Central memory CD8-positive, alpha-beta T cell (primary cell): ENCODE data around the gene RAB24.
A peak's percentile ranks its signal among the peaks of the same experiment; 100 is the strongest.
"Not testable (repeated sequence)": the region's sequence is repeated elsewhere in the genome, so short reads cannot be mapped to it uniquely, and the experiment has no call there.

ENCODE experiments used
- ATAC-seq: fragments of 150-1000 bp; cut with Tn5 transposase; replicated peaks from 2 replicates; pipeline ENCODE4 v1.10.0; 2022; ENCODE audit warnings: mild to moderate bottlenecking, moderate FRiP score, moderate number of reproducible peaks; ENCODE audit not compliant: poor library complexity, severe bottlenecking; ENCODE audit errors: extremely low read depth
- DNase-seq, 2 donors: peaks; one replicate each; pipeline ENCODE4 v3.0.0; 2021; ENCODE audit warnings: low spot score in 2 of 2
- H3K27ac Mint-ChIP-seq: one replicate; pipeline ENCODE4 v1.8.0; 2022; ENCODE audit warnings: low read depth, mild to moderate bottlenecking, moderate library complexity, mixed read lengths
- H3K27me3 Mint-ChIP-seq: one replicate; pipeline ENCODE4 v1.8.0; 2022; ENCODE audit warnings: mixed read lengths
- H3K36me3 Mint-ChIP-seq: one replicate; pipeline ENCODE4 v1.8.0; 2022; ENCODE audit warnings: mild to moderate bottlenecking, moderate library complexity, mixed read lengths; ENCODE audit not compliant: insufficient read depth
- H3K4me1 Mint-ChIP-seq: one replicate; pipeline ENCODE4 v1.8.0; 2022; ENCODE audit warnings: mixed read lengths
- H3K4me3 Mint-ChIP-seq: one replicate; pipeline ENCODE4 v1.8.0; 2022; ENCODE audit warnings: mild to moderate bottlenecking, moderate library complexity, mixed read lengths
- H3K9me3 Mint-ChIP-seq: one replicate; pipeline ENCODE4 v1.8.0; 2022; ENCODE audit warnings: mixed read lengths

RAB24 gene

GRCh38 chr5:177303121-177303924 lies at the start of gene RAB24, which contains the start of gene PRELID1:
TSS of gene RAB24 (minus strand) at chr5:177303719. CDS start at chr5:177303288, 431 bp downstream.
TSS of gene PRELID1 (plus strand) at chr5:177303799. CDS start at chr5:177303986, 187 bp downstream.
- no peaks in the 10 kb centered on the region for H3K9me3 Mint-ChIP-seq
- DNase-seq (peak; percentile 80), ATAC-seq (peak; percentile 70)
- peaks cover 36% of the 10 kb centered on the region for H3K36me3 Mint-ChIP-seq
- no peaks in the 10 kb centered on the region for H3K27me3 Mint-ChIP-seq
- H3K4me3 Mint-ChIP-seq: peak within 1 kb of the TSS; percentile 87
- H3K4me1 Mint-ChIP-seq: peaks cover 75% of the 10 kb centered on the region
- H3K27ac Mint-ChIP-seq: peak within 1 kb of the TSS; percentile 85

GRCh38 chr5:177353093-177353492 lies 49.6 kb upstream of the RAB24 start:
- ATAC-seq (no peak), DNase-seq (no peak)
- no peaks in the 10 kb centered on the region for H3K27me3 Mint-ChIP-seq
- peaks cover 55% of the 10 kb centered on the region for H3K4me1 Mint-ChIP-seq
- H3K9me3 Mint-ChIP-seq: no peaks in the 10 kb centered on the region
- H3K27ac Mint-ChIP-seq: no peak overlapping the region
- H3K4me3 Mint-ChIP-seq: no peak overlapping the region
- H3K36me3 Mint-ChIP-seq: peaks cover 29% of the 10 kb centered on the region

- ATAC-seq (peak; percentile 99), DNase-seq (peak; percentile 82 to 90)
- Mint-ChIP-seq H3K9me3 (no peaks in the 10 kb centered on the region), H3K27me3 (no peaks in the 10 kb centered on the region), H3K27ac (peak within 1 kb of the TSS; percentile 96), H3K4me3 (peak within 1 kb of the TSS; percentile 88), H3K36me3 (peaks cover 21% of the 10 kb centered on the region), H3K4me1 (peaks cover 53% of the 10 kb centered on the region)
These were observed 48.1 kb upstream of the RAB24 start, which contains the start of gene LMAN2 for GRCh38 chr5:177351392-177352329. TSS of gene LMAN2 (minus strand) at chr5:177351668. CDS start at chr5:177351647, 21 bp downstream.

- no peak for ATAC-seq
- peaks cover 22% of the 10 kb centered on the region for H3K36me3 Mint-ChIP-seq
- no peaks in the 10 kb centered on the region for H3K9me3 Mint-ChIP-seq
- H3K27me3 Mint-ChIP-seq: no peaks in the 10 kb centered on the region
- H3K4me1 Mint-ChIP-seq: peaks cover 47% of the 10 kb centered on the region
- H3K4me3 Mint-ChIP-seq: peak overlapping the region; percentile 88
- no peak for DNase-seq
- H3K27ac Mint-ChIP-seq: peak overlapping the region; percentile 96
These were observed 47.4 kb upstream of the RAB24 start for GRCh38 chr5:177350776-177351391.

GRCh38 chr5:177349762-177350161 lies 46.2 kb upstream of the RAB24 start:
- H3K27me3 Mint-ChIP-seq: no peaks in the 10 kb centered on the region
- peak overlapping the region; percentile 39 for H3K27ac Mint-ChIP-seq
- H3K36me3 Mint-ChIP-seq: peaks cover 27% of the 10 kb centered on the region
- peaks cover 35% of the 10 kb centered on the region for H3K4me1 Mint-ChIP-seq
- DNase-seq (no peak), ATAC-seq (no peak)
- peak overlapping the region; percentile 88 for H3K4me3 Mint-ChIP-seq
- no peaks in the 10 kb centered on the region for H3K9me3 Mint-ChIP-seq

GRCh38 chr5:177349362-177349647 lies 45.8 kb upstream of the RAB24 start:
- no peaks in the 10 kb centered on the region for H3K9me3 Mint-ChIP-seq
- peak overlapping the region; percentile 88 for H3K4me3 Mint-ChIP-seq
- DNase-seq: no peak
- no peak for ATAC-seq
- H3K27ac Mint-ChIP-seq: peak overlapping the region; percentile 39
- H3K27me3 Mint-ChIP-seq: no peaks in the 10 kb centered on the region
- peaks cover 25% of the 10 kb centered on the region for H3K36me3 Mint-ChIP-seq
- peaks cover 31% of the 10 kb centered on the region for H3K4me1 Mint-ChIP-seq

GRCh38 chr5:177347699-177348098 lies 44.2 kb upstream of the RAB24 start:
- peaks cover 35% of the 10 kb centered on the region for H3K4me1 Mint-ChIP-seq
- peaks cover 31% of the 10 kb centered on the region for H3K36me3 Mint-ChIP-seq
- H3K9me3 Mint-ChIP-seq: no peaks in the 10 kb centered on the region

GRCh38 chr5:177346820-177347219 lies 43.3 kb upstream of the RAB24 start:
- no peak overlapping the region for H3K4me3 Mint-ChIP-seq
- H3K27ac Mint-ChIP-seq: no peak overlapping the region
- no peak for DNase-seq
- H3K36me3 Mint-ChIP-seq: peaks cover 33% of the 10 kb centered on the region
- H3K9me3 Mint-ChIP-seq: no peaks in the 10 kb centered on the region
- H3K27me3 Mint-ChIP-seq: no peaks in the 10 kb centered on the region
- H3K4me1 Mint-ChIP-seq: peaks cover 35% of the 10 kb centered on the region
- ATAC-seq: no peak

More at GRCh38 chr5:177347699-177348098, 44.2 kb upstream of the RAB24 start:
- H3K4me3 Mint-ChIP-seq: no peak overlapping the region
- no peak for ATAC-seq
- H3K27me3 Mint-ChIP-seq: no peaks in the 10 kb centered on the region
- H3K27ac Mint-ChIP-seq: no peak overlapping the region
- no peak for DNase-seq

- no peak for DNase-seq
- H3K27ac Mint-ChIP-seq: no peak overlapping the region
- H3K4me3 Mint-ChIP-seq: no peak overlapping the region
- H3K4me1 Mint-ChIP-seq: peaks cover 38% of the 10 kb centered on the region
- H3K9me3 Mint-ChIP-seq: no peaks in the 10 kb centered on the region
- H3K27me3 Mint-ChIP-seq: no peaks in the 10 kb centered on the region
- no peak for ATAC-seq
- H3K36me3 Mint-ChIP-seq: peaks cover 34% of the 10 kb centered on the region
These were observed 41.4 kb upstream of the RAB24 start for GRCh38 chr5:177344891-177345290.

GRCh38 chr5:177343777-177344176 lies 40.3 kb upstream of the RAB24 start:
- Mint-ChIP-seq H3K27me3 (no peaks in the 10 kb centered on the region), H3K36me3 (peaks cover 32% of the 10 kb centered on the region), H3K27ac (no peak overlapping the region), H3K4me3 (no peak overlapping the region), H3K4me1 (peaks cover 38% of the 10 kb centered on the region), H3K9me3 (no peaks in the 10 kb centered on the region)
- DNase-seq: no peak
- no peak for ATAC-seq

- H3K27me3 Mint-ChIP-seq, ATAC-seq, H3K27ac Mint-ChIP-seq, H3K4me3 Mint-ChIP-seq, DNase-seq, H3K9me3 Mint-ChIP-seq: not testable (repeated sequence)
- Mint-ChIP-seq H3K36me3 (peaks cover 28% of the 10 kb centered on the region), H3K4me1 (peaks cover 40% of the 10 kb centered on the region)
These were observed 39.5 kb upstream of the RAB24 start for GRCh38 chr5:177343000-177343399.

GRCh38 chr5:177339107-177339638 lies 35.7 kb upstream of the RAB24 start:
- Mint-ChIP-seq H3K9me3 (no peaks in the 10 kb centered on the region), H3K36me3 (peaks cover 39% of the 10 kb centered on the region), H3K4me3 (peak overlapping the region; percentile 18), H3K27me3 (no peaks in the 10 kb centered on the region), H3K4me1 (peaks cover 40% of the 10 kb centered on the region), H3K27ac (peak overlapping the region; percentile 69)
- ATAC-seq: peak; percentile 46
- no peak for DNase-seq
